Measurements from ENCODE around the gene DYNC2H1. TPM values are rescaled to one million over a fixed set of nuclear protein-coding genes. Genes with fewer than 3 reads are reported as not detected.

Gene DYNC2H1
- total RNA-seq, 3 donors from 2014 or later, result 36.7 to 46.2 (median 40.3) TPM

- Histone ChIP-seq H3K27me3 (no peaks in the 10 kb centered on the region), H3K36me3 (peaks cover 5% of the 10 kb centered on the region), H3K9me3 (no peaks in the 10 kb centered on the region), H3K27ac (no peak overlapping the region), H3K4me1 (no peaks in the 10 kb centered on the region), H3K4me3 (no peak overlapping the region)
- intact Hi-C loops (cut with DNase I; ENCODE audit: low total_unique reads), result no loop called here
- no peak for DNase-seq (ENCODE audit: low spot score in 2 of 2)
- TF ChIP-seq POLR2A (IDR thresholded peaks at IDR 0.05) (no peak), CTCF (IDR thresholded peaks at IDR 0.05) (no peak), POLR2AphosphoS5 (IDR thresholded peaks at IDR 0.05) (no peak)
Observed at GRCh38 chr11:103317118-103317517, 207.9 kb downstream of the DYNC2H1 start.

GRCh38 chr11:103322821-103323220 is 213.6 kb downstream of the DYNC2H1 start:
- no peaks in the 10 kb centered on the region for H3K9me3 ChIP-seq
- TF ChIP-seq CTCF (IDR thresholded peaks at IDR 0.05), result no peak
- no peak for TF ChIP-seq POLR2A (IDR thresholded peaks at IDR 0.05)
- no peak for TF ChIP-seq POLR2AphosphoS5 (IDR thresholded peaks at IDR 0.05)
- H3K4me3 ChIP-seq, result no peak overlapping the region
- H3K36me3 ChIP-seq, result no peaks in the 10 kb centered on the region
- H3K27me3 ChIP-seq, result no peaks in the 10 kb centered on the region
- no peak overlapping the region for H3K27ac ChIP-seq
- intact Hi-C loops (cut with DNase I; ENCODE audit: low total_unique reads), result no loop called here
- no peak for DNase-seq (ENCODE audit: low spot score in 2 of 2)
- no peaks in the 10 kb centered on the region for H3K4me1 ChIP-seq

- no peak overlapping the region for H3K27ac ChIP-seq
- no peak for TF ChIP-seq POLR2A (IDR thresholded peaks at IDR 0.05)
- TF ChIP-seq CTCF (IDR thresholded peaks at IDR 0.05), result no peak
- no peak for TF ChIP-seq POLR2AphosphoS5 (IDR thresholded peaks at IDR 0.05)
- H3K4me3 ChIP-seq, result no peak overlapping the region
- no peak for DNase-seq (ENCODE audit: low spot score in 2 of 2)
- H3K9me3 ChIP-seq, result no peaks in the 10 kb centered on the region
- no peaks in the 10 kb centered on the region for H3K27me3 ChIP-seq
- intact Hi-C loops (cut with DNase I; ENCODE audit: low total_unique reads), result no loop called here
- no peaks in the 10 kb centered on the region for H3K36me3 ChIP-seq
- no peaks in the 10 kb centered on the region for H3K4me1 ChIP-seq
Observed at GRCh38 chr11:103325686-103326069, 216.5 kb downstream of the DYNC2H1 start.

- Histone ChIP-seq H3K4me1 (no peaks in the 10 kb centered on the region), H3K4me3 (no peak overlapping the region), H3K27ac (no peak overlapping the region), H3K27me3 (no peaks in the 10 kb centered on the region), H3K36me3 (no peaks in the 10 kb centered on the region), H3K9me3 (no peaks in the 10 kb centered on the region)
- intact Hi-C loops (cut with DNase I; ENCODE audit: low total_unique reads), result no loop called here
- DNase-seq (ENCODE audit: low spot score in 2 of 2), result no peak
- TF ChIP-seq CTCF (IDR thresholded peaks at IDR 0.05), result peak in 2 of 3 donors; percentile 14 to 47
- TF ChIP-seq POLR2A (IDR thresholded peaks at IDR 0.05), result no peak
Observed at GRCh38 chr11:103326070-103326794, 217.0 kb downstream of the DYNC2H1 start.

GRCh38 chr11:103327721-103328120 is 218.5 kb downstream of the DYNC2H1 start:
- TF ChIP-seq CTCF (IDR thresholded peaks at IDR 0.05) (no peak), POLR2AphosphoS5 (IDR thresholded peaks at IDR 0.05) (no peak)
- Histone ChIP-seq H3K4me1 (no peaks in the 10 kb centered on the region), H3K27me3 (no peaks in the 10 kb centered on the region), H3K27ac (no peak overlapping the region), H3K4me3 (no peak overlapping the region), H3K9me3 (no peaks in the 10 kb centered on the region), H3K36me3 (no peaks in the 10 kb centered on the region)
- DNase-seq (ENCODE audit: low spot score in 2 of 2), result no peak
- intact Hi-C loops (cut with DNase I; ENCODE audit: low total_unique reads), result no loop called here
